Upper lobe of right lung (tissue), 1 donor: ENCODE results near the gene TMEM101. TPM values are rescaled to one million over a fixed set of nuclear protein-coding genes. Genes with fewer than 3 reads are reported as not detected.

Experiments
- ATAC-seq: fragments of 200-7000 bp; cut with Tn5 transposase; one replicate; pipeline ENCODE4 v1.9.1; 2020; ENCODE audit warnings: mild to moderate bottlenecking, moderate library complexity
- DNase-seq: peaks from one replicate; pipeline ENCODE4 v3.0.0-alpha.2; 2020
- H3K27ac ChIP-seq: fragments of 200-600 bp; one replicate; pipeline ENCODE4 v1.8.0; 2022
- H3K27me3 ChIP-seq: fragments of 200-600 bp; one replicate; pipeline ENCODE4 v1.8.0; 2022; ENCODE audit warnings: mild to moderate bottlenecking
- H3K36me3 ChIP-seq: fragments of 200-600 bp; one replicate; pipeline ENCODE4 v1.8.0; 2022
- H3K4me1 ChIP-seq: fragments of 200-600 bp; one replicate; pipeline ENCODE4 v1.8.0; 2022
- H3K4me3 ChIP-seq: fragments of 200-600 bp; one replicate; pipeline ENCODE4 v1.8.0; 2022; ENCODE audit warnings: mild to moderate bottlenecking
- H3K9me3 ChIP-seq: fragments of 200-600 bp; one replicate; pipeline ENCODE4 v1.8.0; 2022
- CTCF ChIP-seq: fragments of 200-600 bp; IDR thresholded peaks from one replicate; pipeline ENCODE4 v1.8.0; 2022; ENCODE audit warnings: antibody characterized with exemption
- intact Hi-C: fragments of 100-400 bp; cut with DNase I; formaldehyde crosslinking; loops from one replicate; pipeline ENCODE4 v1.11.0; 2022
- long read RNA-seq: library from polyadenylated mRNA; unstranded; transcript quantifications from one replicate; pipeline ENCODE4 v2.0.0, GENCODE V29; 2021
- total RNA-seq: library from RNA; stranded (reverse); fragmentation: NEBNext Ultra II Directional; extraction: Animal tissue kit (Norgen Biotek cat#: 25700); gene quantifications from one replicate; pipeline ENCODE4 v1.2.1, GENCODE V29; 2021
- donor health status: DM: no; HTN: yes; CAD: no; lungs with severe emphysema.

The TMEM101 gene
- total RNA-seq: 27.4 TPM
- long read RNA-seq, transcript TMEM101-201 (4 exons, 1,536 nt): major isoform, 48 of 56 reads
- long read RNA-seq, partial matches to known transcripts: 5 of 56 reads
- long read RNA-seq, other reads (novel, unspliced or antisense): 3 of 56 reads

DNA sequence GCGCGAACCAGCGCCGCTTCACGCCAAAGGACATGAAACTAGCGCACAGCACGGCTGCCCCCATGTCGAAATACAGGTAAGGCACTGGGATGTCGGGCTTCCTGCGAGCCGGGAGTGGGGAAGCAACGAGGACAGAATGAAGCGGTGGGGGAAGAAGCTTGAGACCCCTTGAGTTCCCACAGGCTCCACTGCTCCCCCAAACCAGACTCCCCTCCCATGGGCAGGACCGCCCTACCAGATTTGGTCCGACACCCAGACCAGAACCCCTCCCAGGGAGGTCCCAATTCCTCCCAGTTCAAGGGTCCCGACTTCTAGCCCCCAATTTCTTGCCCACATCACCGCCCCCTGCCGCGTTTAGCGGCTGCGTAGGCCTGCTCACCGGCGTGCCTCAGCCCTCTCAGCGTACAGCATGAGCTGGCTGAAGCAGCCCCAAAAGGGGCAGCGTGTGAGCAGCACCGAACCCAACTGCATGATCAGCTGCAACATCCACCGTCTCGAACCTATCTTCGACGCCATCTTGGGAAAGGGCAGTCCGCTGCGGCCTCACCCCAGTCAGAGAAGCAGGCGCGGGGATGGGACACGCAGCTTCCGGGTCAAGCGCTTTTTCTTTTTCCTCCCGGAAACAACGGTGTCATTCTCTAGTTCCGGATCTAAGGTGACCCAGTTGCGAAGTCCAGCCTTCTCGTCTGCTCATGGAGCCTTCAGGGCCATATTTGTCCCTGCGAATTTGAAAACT is at the start of gene TMEM101:
TMEM101 (minus strand) TSS at position 527 of the 736 bp plus-strand sequence; CDS start at position 516, 11 bp downstream.
- H3K27me3 ChIP-seq: no peaks in the 10 kb centered on the region
- no peaks in the 10 kb centered on the region for H3K9me3 ChIP-seq
- H3K4me1 ChIP-seq: peaks cover 14% of the 10 kb centered on the region
- H3K27ac ChIP-seq: peak within 1 kb of the TSS; percentile 87
- peak; percentile 96 for ATAC-seq
- peaks cover 2% of the 10 kb centered on the region for H3K36me3 ChIP-seq
- TF ChIP-seq CTCF: no peak
- DNase-seq: peak; percentile 94
- intact Hi-C loops: no loop called here
- peak within 1 kb of the TSS; percentile 95 for H3K4me3 ChIP-seq

- ATAC-seq: no peak
- H3K27ac ChIP-seq: no peak overlapping the region
- H3K36me3 ChIP-seq: peaks cover 51% of the 10 kb centered on the region
- no peak overlapping the region for H3K4me3 ChIP-seq
- no peak for DNase-seq
- intact Hi-C loops: no loop called here
- no peaks in the 10 kb centered on the region for H3K27me3 ChIP-seq
- H3K4me1 ChIP-seq: peaks cover 19% of the 10 kb centered on the region
- no peak for TF ChIP-seq CTCF
- no peaks in the 10 kb centered on the region for H3K9me3 ChIP-seq
Observed at GRCh38 chr17:44063704-44064639, 49.2 kb upstream of the TMEM101 start.

DNA sequence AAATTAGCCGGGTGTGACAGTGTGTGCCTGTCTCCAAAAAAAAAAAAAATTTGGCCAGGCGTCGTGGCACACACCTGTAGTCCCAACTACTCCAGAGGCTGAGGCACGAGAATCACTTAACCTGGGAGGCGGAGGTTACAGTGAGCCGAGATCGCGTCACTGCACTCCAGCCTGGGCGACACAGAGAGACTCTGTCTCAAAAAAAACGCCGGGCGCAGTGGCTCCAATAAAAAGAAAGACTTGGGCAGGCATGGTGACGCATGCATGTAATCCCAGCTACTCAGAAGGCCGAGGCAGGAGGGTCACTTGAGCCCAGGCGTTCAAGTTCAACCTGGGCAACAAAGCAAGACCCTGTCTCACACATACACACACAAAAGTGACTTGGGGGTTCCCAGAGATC is 48.1 kb upstream of the TMEM101 start:
- intact Hi-C loops: no loop called here
- Histone ChIP-seq H3K36me3 (peaks cover 59% of the 10 kb centered on the region), H3K4me1 (peaks cover 19% of the 10 kb centered on the region), H3K9me3 (no peaks in the 10 kb centered on the region), H3K27me3 (no peaks in the 10 kb centered on the region), H3K4me3 (no peak overlapping the region), H3K27ac (no peak overlapping the region)
- ATAC-seq (no peak), DNase-seq (no peak)
- no peak for TF ChIP-seq CTCF

DNA sequence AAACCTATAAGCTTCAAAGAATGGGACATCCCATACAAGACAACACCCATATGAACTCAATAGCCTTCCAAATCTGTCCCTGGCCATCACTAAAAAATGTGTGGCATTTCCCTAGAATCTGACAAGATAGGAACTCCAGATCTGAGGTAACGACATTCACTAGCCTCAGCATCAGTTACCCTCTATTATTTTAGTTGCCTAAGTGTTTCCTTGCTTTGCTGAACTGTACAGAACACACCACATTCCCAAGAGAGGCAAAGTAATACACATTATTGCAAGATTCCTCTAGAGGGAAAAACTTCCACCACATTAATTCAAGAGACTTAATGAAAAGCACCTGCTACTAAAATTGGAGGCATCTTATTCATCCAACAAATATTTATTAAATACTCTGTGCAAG is 46.7 kb upstream of the TMEM101 start:
- DNase-seq (no peak), ATAC-seq (no peak)
- no peak for TF ChIP-seq CTCF
- Histone ChIP-seq H3K9me3 (no peaks in the 10 kb centered on the region), H3K4me1 (peaks cover 8% of the 10 kb centered on the region), H3K27ac (no peak overlapping the region), H3K36me3 (peaks cover 63% of the 10 kb centered on the region), H3K4me3 (no peak overlapping the region), H3K27me3 (no peaks in the 10 kb centered on the region)
- intact Hi-C loops: no loop called here

- Histone ChIP-seq H3K27ac (no peak overlapping the region), H3K36me3 (peaks cover 72% of the 10 kb centered on the region), H3K27me3 (no peaks in the 10 kb centered on the region), H3K4me1 (peaks cover 4% of the 10 kb centered on the region), H3K4me3 (no peak overlapping the region), H3K9me3 (no peaks in the 10 kb centered on the region)
- ATAC-seq: no peak
- no peak for DNase-seq
- intact Hi-C loops: no loop called here
- no peak for TF ChIP-seq CTCF
Observed at GRCh38 chr17:44059101-44059892, 44.5 kb upstream of the TMEM101 start.
